Lung (tissue), 12 donors: ENCODE data around the gene ZC3H14. TPM values are rescaled to one million over a fixed set of nuclear protein-coding genes. Genes with fewer than 3 reads are reported as not detected.

ENCODE experiments used
- ATAC-seq: fragments of 200-7000 bp; cut with Tn5 transposase; one replicate; pipeline ENCODE4 v1.9.1; 2020; ENCODE audit warnings: moderate number of reproducible peaks; ENCODE audit not compliant: insufficient read depth, low FRiP score
- DNase-seq, 3 donors: peaks; one replicate each; pipeline ENCODE4 v3.0.0-alpha.2; 2013 to 2017
- H3K27ac ChIP-seq, 2 donors: one replicate each; pipeline ENCODE4 v1.5.1; 2013; ENCODE audit warnings: mild to moderate bottlenecking in 2 of 2, moderate library complexity in 2 of 2, control low read depth in 1 of 2, inconsistent platforms in 1 of 2, low read depth in 1 of 2, low read length in 1 of 2
- H3K27me3 ChIP-seq, 3 donors: one replicate each; pipeline ENCODE4 v1.5.1; 2013; ENCODE audit warnings: low read length in 2 of 3; ENCODE audit not compliant: control insufficient read depth in 3 of 3, insufficient read depth in 3 of 3
- H3K36me3 ChIP-seq, 4 donors: one replicate each; pipeline ENCODE4 v1.5.1; 2013; ENCODE audit warnings: low read length in 4 of 4, mild to moderate bottlenecking in 1 of 4, moderate library complexity in 1 of 4; ENCODE audit not compliant: control insufficient read depth in 4 of 4, insufficient read depth in 4 of 4
- H3K4me1 ChIP-seq, 5 donors: one replicate each; pipeline ENCODE4 v1.5.1; 2013; ENCODE audit warnings: low read length in 5 of 5, mild to moderate bottlenecking in 2 of 5, moderate library complexity in 1 of 5; ENCODE audit not compliant: control insufficient read depth in 5 of 5, insufficient read depth in 5 of 5
- H3K4me3 ChIP-seq: one replicate; pipeline ENCODE4 v1.5.1; 2013; ENCODE audit warnings: mild to moderate bottlenecking, control low read depth, moderate library complexity
- H3K9ac ChIP-seq, 2 donors: one replicate each; pipeline ENCODE4 v1.5.1; 2013; ENCODE audit warnings: low read length in 2 of 2, control low read depth in 1 of 2; ENCODE audit not compliant: insufficient read depth in 1 of 2
- H3K9me3 ChIP-seq, 4 donors: one replicate each; pipeline ENCODE4 v1.5.1; 2013; ENCODE audit warnings: low read length in 3 of 4, mild to moderate bottlenecking in 1 of 4, moderate library complexity in 1 of 4; ENCODE audit not compliant: control insufficient read depth in 4 of 4, insufficient read depth in 3 of 4
- CTCF ChIP-seq: IDR thresholded peaks from 2 replicates; pipeline ENCODE4 v1.5.1; 2012; ENCODE audit warnings: mild to moderate bottlenecking; ENCODE audit errors: control extremely low read depth, extremely low read depth
- WGBS, 2 donors: extraction: QIAGEN DNeasy Blood & Tissue Kit; methylation state at CpG; one replicate each; pipeline ENCODE4 v1.1.7; 2013; 5-methylcytosine and 5-hydroxymethylcytosine counted together
- polyA plus RNA-seq, 2 donors: library from polyadenylated mRNA; stranded (reverse); fragments of 200-250 nt; gene quantifications; one replicate each; pipeline ENCODE4 v1.2.1, GENCODE V29; 2013
- total RNA-seq, 2 donors: library from RNA; depleted of rRNA in 1 of 2; stranded (reverse); fragments of >200 nt in 1 of 2; gene quantifications; one replicate each; pipeline ENCODE4 v1.2.1, GENCODE V29; 2014 to 2021
- donor health status: control.
- donor health status: control.
- donor health status: Bipolar disorder and iron deficiency.
- donor health status: healthy.
- donor health status: DM: yes; HTN: yes; CAD: no.

The ZC3H14 gene
- total and polyA plus RNA-seq, 4 donors: 21.9 to 79.7 (median 36.3) TPM

- H3K9me3 ChIP-seq: no peaks in the 10 kb centered on the region
- no peak overlapping the region for H3K27ac ChIP-seq
- DNase-seq (no peak), ATAC-seq (no peak)
- no peak overlapping the region for H3K9ac ChIP-seq
- no peak for TF ChIP-seq CTCF
- H3K27me3 ChIP-seq: no peaks in the 10 kb centered on the region
- H3K4me1 ChIP-seq: peaks cover 0 to 3% (median 0%) of the 10 kb centered on the region in 5 donors
- 86 to 92% methylated on average over 3 of the region's 3 CpGs for WGBS, 2 donors
- H3K4me3 ChIP-seq: no peak overlapping the region
- peaks cover 7 to 33% (median 28%) of the 10 kb centered on the region in 4 donors for H3K36me3 ChIP-seq
Measured at GRCh38 chr14:88614218-88614907, 51.5 kb downstream of the ZC3H14 start.

- H3K27ac ChIP-seq: no peak overlapping the region
- no peaks in the 10 kb centered on the region for H3K27me3 ChIP-seq
- peaks cover 4 to 16% (median 11%) of the 10 kb centered on the region in 4 donors for H3K36me3 ChIP-seq
- no peak for ATAC-seq
- no peaks in the 10 kb centered on the region for H3K9me3 ChIP-seq
- no peak for TF ChIP-seq CTCF
- WGBS, 2 donors: 84 to 96% methylated on average over 1 of the region's 1 CpG
- peaks cover 0 to 3% (median 1%) of the 10 kb centered on the region in 5 donors for H3K4me1 ChIP-seq
- no peak for DNase-seq
- H3K9ac ChIP-seq: no peak overlapping the region
- H3K4me3 ChIP-seq: no peak overlapping the region
Measured at GRCh38 chr14:88616697-88617096, 53.9 kb downstream of the ZC3H14 start.

- TF ChIP-seq CTCF: no peak
- H3K36me3 ChIP-seq: peaks cover 2 to 13% (median 6%) of the 10 kb centered on the region in 4 donors
- DNase-seq (no peak), ATAC-seq (no peak)
- H3K9ac ChIP-seq: no peak overlapping the region
- H3K4me3 ChIP-seq: no peak overlapping the region
- no peaks in the 10 kb centered on the region for H3K27me3 ChIP-seq
- H3K9me3 ChIP-seq: no peaks in the 10 kb centered on the region
- WGBS, 2 donors: 97 to 98% methylated on average over 1 of the region's 1 CpG
- H3K4me1 ChIP-seq: peaks cover 0 to 3% (median 1%) of the 10 kb centered on the region in 5 donors
- H3K27ac ChIP-seq: no peak overlapping the region
Measured at GRCh38 chr14:88617479-88617878, 54.6 kb downstream of the ZC3H14 start.
